Measurements from ENCODE around the gene CYB561A3.
A peak's percentile ranks its signal among the peaks of the same experiment; 100 is the strongest.

CYB561A3 gene

GRCh38 chr11:61403658-61404057 is 42.0 kb upstream of the CYB561A3 start:
- CTCF ChIA-PET: interaction anchor here (1.5 to 3.5 kb wide), 2 partner anchors 10 to 18 kb away, joined by 5 to 20 read pairs; no protein-coding TSS in a partner anchor
- H3K4me3 ChIP-seq (ENCODE audit: low read depth, low read length): no peak overlapping the region
- POLR2A ChIA-PET: no interaction called here
- TF ChIP-seq CTCF (IDR thresholded peaks at IDR 0.05; ENCODE audit: insufficient read depth, low read length, missing control alignments): no peak
- no peak for DNase-seq (ENCODE audit: low read depth, low spot score)

GRCh38 chr11:61401573-61401972 is 39.9 kb upstream of the CYB561A3 start:
- ChIA-PET CTCF (interaction anchor here (1.0 to 4.4 kb wide), 7 partner anchors 8 to 148 kb away, joined by 3 to 24 read pairs (median 6); partner anchors contain the start of gene TMEM216), POLR2A (interaction anchor here (0.9 kb wide), 1 partner anchor 8 kb away, joined by 3 read pairs; no protein-coding TSS in a partner anchor)
- H3K4me3 ChIP-seq (ENCODE audit: low read depth, low read length): no peak overlapping the region
- no peak for DNase-seq (ENCODE audit: low read depth, low spot score)
- TF ChIP-seq CTCF (IDR thresholded peaks at IDR 0.05; ENCODE audit: insufficient read depth, low read length, missing control alignments): no peak

- CTCF ChIA-PET: interaction anchor here (1.0 to 4.4 kb wide), 7 partner anchors 8 to 147 kb away, joined by 3 to 24 read pairs (median 6); partner anchors contain the start of gene TMEM216
- DNase-seq (ENCODE audit: low read depth, low spot score): no peak
- POLR2A ChIA-PET: interaction anchor here (1.1 kb wide), 1 partner anchor 40 kb away, joined by 4 read pairs; the partner anchor contains the start of gene CYB561A3
- no peak overlapping the region for H3K4me3 ChIP-seq (ENCODE audit: low read depth, low read length)
- TF ChIP-seq CTCF (IDR thresholded peaks at IDR 0.05; ENCODE audit: insufficient read depth, low read length, missing control alignments): no peak
Observed at GRCh38 chr11:61401173-61401572, 39.5 kb upstream of the CYB561A3 start.

- CTCF ChIA-PET: interaction anchor here (0.6 to 25.4 kb wide), 21 partner anchors 8 to 206 kb away, joined by 3 to 926 read pairs (median 3); partner anchors contain the start of genes CYB561A3, DDB1, TKFC and TMEM138
- peak overlapping the region; percentile 86 for H3K4me3 ChIP-seq (ENCODE audit: low read depth, low read length)
- peak; percentile 34 for TF ChIP-seq CTCF (IDR thresholded peaks at IDR 0.05; ENCODE audit: insufficient read depth, low read length, missing control alignments)
- DNase-seq (ENCODE audit: low read depth, low spot score): no peak
- POLR2A ChIA-PET: interaction anchor here (0.6 to 2.4 kb wide), 5 partner anchors 9 to 57 kb away, joined by 3 to 13 read pairs (median 4); partner anchors contain the start of genes CPSF7, CYB561A3, SDHAF2 and TMEM138
Observed at GRCh38 chr11:61392981-61393595, 31.4 kb upstream of the CYB561A3 start.

GRCh38 chr11:61390161-61390560 is 28.5 kb upstream of the CYB561A3 start:
- ChIA-PET CTCF (interaction anchor here (2.4 to 25.4 kb wide), 4 partner anchors 8 to 52 kb away, joined by 7 to 926 read pairs (median 14); partner anchors contain the start of genes CYB561A3, DDB1, TKFC and TMEM138), POLR2A (no interaction called here)
- DNase-seq (ENCODE audit: low read depth, low spot score): no peak
- H3K4me3 ChIP-seq (ENCODE audit: low read depth, low read length): no peak overlapping the region
- TF ChIP-seq CTCF (IDR thresholded peaks at IDR 0.05; ENCODE audit: insufficient read depth, low read length, missing control alignments): no peak

Measured in AG04449 (cell line).